ENCODE results near the gene RRP7A.

GRCh38 chr22:42564699-42565098, 45.1 kb upstream of the RRP7A start:
- TF ChIP-seq CTCF (IDR thresholded peaks at IDR 0.05; ENCODE audit: insufficient read depth, low read length, poor library complexity, severe bottlenecking), result no peak
- TF ChIP-seq EZH2phosphoT487 (conservative IDR thresholded peaks at IDR 0.05; ENCODE audit: low read length), result no peak

Data from SU-DHL-6 (cell line).